ENCODE results near the gene RUFY4. TPM values are rescaled to one million over a fixed set of nuclear protein-coding genes. Genes with fewer than 3 reads are reported as not detected.
A peak's percentile ranks its signal among the peaks of the same experiment; 100 is the strongest.

RUFY4 gene
- total and polyA plus RNA-seq, 2 of the 13 experiments (the other 11 are each of a cell fraction or from before 2014, with no cell fraction given), result not detected

- POLR2A ChIA-PET, result no interaction called here
- peaks cover 0 to 8% of the 10 kb centered on the region in 2 experiments; a peak in 1 of 5 replicates for H3K27me3 ChIP-seq (ENCODE audit: control insufficient read depth in 1 of 2, insufficient read depth in 2 of 2, low read length in 2 of 2)
- no peaks in the 10 kb centered on the region for H3K9me3 ChIP-seq (ENCODE audit: low read length)
- no peak overlapping the region for H3K27ac ChIP-seq (ENCODE audit: extremely low read length, insufficient read depth, low read length)
- intact Hi-C loops (cut with micrococcal nuclease; ENCODE audit: unreplicated experiment), result no loop called here
- H4K20me1 ChIP-seq (ENCODE audit: insufficient read depth, low read length), result no peaks in the 10 kb centered on the region
- H3K9ac ChIP-seq (ENCODE audit: insufficient read depth, low read depth, low read length), result no peak overlapping the region
- FAIRE-seq (no peak), ATAC-seq (no peak), DNase-seq (ENCODE audit: low spot score) (no peak)
- H3K4me2 ChIP-seq (ENCODE audit: low read depth, low read length), result no peak overlapping the region
- TF ChIP-seq RELA (CRISPR knock-in tag; IDR thresholded peaks at IDR 0.05) (no peak), CREB1 (IDR thresholded peaks at IDR 0.05) (peak; percentile 66), CREB1 (CRISPR knock-in tag; IDR thresholded peaks at IDR 0.05) (no peak)
- no peaks in the 10 kb centered on the region for H3K4me1 ChIP-seq (ENCODE audit: insufficient read depth, low read length)
- BruUV-seq (replicated peaks), result no TSS peak
- no peak overlapping the region for H3K4me3 ChIP-seq (replicated peaks in 1 of 3; ENCODE audit: insufficient read depth in 1 of 3, low read depth in 2 of 3, low read length in 3 of 3)
- CTCF ChIA-PET (ENCODE audit: low intra/inter-chr PET ratio, low total read pairs), result no interaction called here
- no peaks in the 10 kb centered on the region for H3K36me3 ChIP-seq (replicated peaks in 1 of 2; ENCODE audit: control insufficient read depth in 1 of 2, insufficient read depth in 2 of 2, low read length in 2 of 2)
- no peak overlapping the region for H2AFZ ChIP-seq (ENCODE audit: low read length)
- in situ Hi-C loops (cut with HindIII; ENCODE audit: extremely low pct_ligation_motif_present, low pct_unique_long_range_greater_than_20kb), result no loop called here
- WGBS (ENCODE audit: low lambda C conversion rate), result 13% methylated on average over 3 of the region's 3 CpGs
- H3K79me2 ChIP-seq (ENCODE audit: insufficient read depth, low read length), result no peaks in the 10 kb centered on the region
These were observed 17.1 kb upstream of the RUFY4 start for GRCh38 chr2:218051903-218052302.

GRCh38 chr2:218059289-218059688, 9.8 kb upstream of the RUFY4 start:
- POLR2A ChIA-PET, result no interaction called here
- intact Hi-C loops (cut with micrococcal nuclease; ENCODE audit: unreplicated experiment), result no loop called here
- in situ Hi-C loops (cut with HindIII; ENCODE audit: extremely low pct_ligation_motif_present, low pct_unique_long_range_greater_than_20kb), result no loop called here
- Histone ChIP-seq H3K36me3 (replicated peaks in 1 of 2; ENCODE audit: control insufficient read depth in 1 of 2, insufficient read depth in 2 of 2, low read length in 2 of 2) (no peaks in the 10 kb centered on the region), H3K27me3 (ENCODE audit: control insufficient read depth in 1 of 2, insufficient read depth in 2 of 2, low read length in 2 of 2) (peaks cover 8 to 57% of the 10 kb centered on the region in 2 experiments; a peak in 3 of 5 replicates), H3K9me3 (ENCODE audit: low read length) (no peaks in the 10 kb centered on the region), H3K79me2 (ENCODE audit: insufficient read depth, low read length) (no peaks in the 10 kb centered on the region), H4K20me1 (ENCODE audit: insufficient read depth, low read length) (no peaks in the 10 kb centered on the region), H3K4me3 (replicated peaks in 1 of 3; ENCODE audit: insufficient read depth in 1 of 3, low read depth in 2 of 3, low read length in 3 of 3) (no peak overlapping the region), H3K9ac (ENCODE audit: insufficient read depth, low read depth, low read length) (no peak overlapping the region), H3K27ac (ENCODE audit: extremely low read length, insufficient read depth, low read length) (no peak overlapping the region), H3K4me1 (ENCODE audit: insufficient read depth, low read length) (no peaks in the 10 kb centered on the region), H2AFZ (ENCODE audit: low read length) (no peak overlapping the region), H3K4me2 (ENCODE audit: low read depth, low read length) (no peak overlapping the region)
- 19% methylated on average over 3 of the region's 3 CpGs for WGBS (ENCODE audit: low lambda C conversion rate)
- CTCF ChIA-PET (ENCODE audit: low intra/inter-chr PET ratio, low total read pairs), result no interaction called here
- DNase-seq (ENCODE audit: low spot score), result no peak
- TF ChIP-seq BCL3 (CRISPR knock-in tag; IDR thresholded peaks at IDR 0.05) (no peak), HOXA3 (CRISPR knock-in tag; IDR thresholded peaks at IDR 0.05) (no peak), PITX1 (CRISPR knock-in tag; IDR thresholded peaks at IDR 0.05) (no peak)
- FAIRE-seq, result no peak
- no TSS peak for BruUV-seq (replicated peaks)
- no peak for ATAC-seq
